ENCODE results near the gene MRC2. TPM values are rescaled to one million over a fixed set of nuclear protein-coding genes. Genes with fewer than 3 reads are reported as not detected.

Gene MRC2
- total and polyA plus RNA-seq, 9 of the 15 experiments (the other 6 are each of a cell fraction or from before 2014, with no cell fraction given), result 0.28 to 11.5 (median 6.6) TPM

GRCh38 chr17:62656446-62656845 is 29.0 kb downstream of the MRC2 start (continued):
- TF ChIP-seq ZNF609 (CRISPR knock-in tag; IDR thresholded peaks at IDR 0.05; ENCODE audit: borderline replicate concordance) (no peak), TEAD4 (IDR thresholded peaks at IDR 0.05; ENCODE audit: low read length) (no peak), TEAD4 (CRISPR knock-in tag; IDR thresholded peaks at IDR 0.05; ENCODE audit: borderline replicate concordance) (no peak), ZFP91 (CRISPR knock-in tag; IDR thresholded peaks at IDR 0.05) (no peak), NFATC3 (IDR thresholded peaks at IDR 0.05) (no peak)

All from K562 (cell line).